HUES6 (cell line): Measurements from ENCODE around the gene RASGRF1.

Source experiments
- H3K27ac ChIP-seq: 2 replicates; pipeline ENCODE4 v1.7.0; 2013; ENCODE audit warnings: low read depth, mild to moderate bottlenecking, low read length, inconsistent platforms
- H3K27me3 ChIP-seq: 2 replicates; pipeline ENCODE4 v1.6.1; 2013; ENCODE audit warnings: low read length; ENCODE audit not compliant: control insufficient read depth, insufficient read depth
- H3K36me3 ChIP-seq: 2 replicates; pipeline ENCODE4 v1.6.1; 2013; ENCODE audit warnings: low read length; ENCODE audit not compliant: control insufficient read depth, insufficient read depth
- H3K4me1 ChIP-seq: 2 replicates; pipeline ENCODE4 v1.6.1; 2013; ENCODE audit warnings: low read length; ENCODE audit not compliant: control insufficient read depth, insufficient read depth
- H3K4me3 ChIP-seq: 2 replicates; pipeline ENCODE4 v1.5.1; 2013; ENCODE audit warnings: low read depth, low read length
- H3K9ac ChIP-seq: one replicate; pipeline ENCODE4 v1.6.1; 2013; ENCODE audit warnings: mild to moderate bottlenecking, low read length
- H3K9me3 ChIP-seq: 2 replicates; pipeline ENCODE4 v1.6.1; 2013; ENCODE audit warnings: low read depth, low read length; ENCODE audit not compliant: control insufficient read depth, insufficient read depth

Gene RASGRF1

DNA sequence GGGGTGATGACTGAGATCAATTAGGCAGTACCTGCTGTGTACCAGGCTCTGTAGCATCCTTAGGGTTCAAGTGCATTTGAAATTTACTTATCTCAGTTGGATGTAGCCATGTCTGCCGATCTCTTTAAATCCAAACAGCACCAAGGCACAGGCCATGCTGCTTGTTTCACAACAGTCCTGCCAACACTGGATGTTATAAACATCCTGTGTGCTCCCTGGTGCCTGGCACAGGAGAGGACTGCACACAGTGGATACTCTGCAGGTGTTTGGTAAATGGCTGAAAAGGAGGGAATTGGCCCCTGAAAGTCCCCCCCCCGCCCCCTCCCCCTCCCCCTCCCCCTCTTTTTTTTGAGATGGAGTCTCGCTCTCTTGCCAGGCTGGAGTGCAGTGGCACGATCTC is 172.7 kb downstream of the RASGRF1 start:
- Histone ChIP-seq H3K27ac (no peak overlapping the region), H3K36me3 (peaks cover 59% of the 10 kb centered on the region), H3K9ac (no peak overlapping the region), H3K9me3 (no peaks in the 10 kb centered on the region), H3K4me1 (no peaks in the 10 kb centered on the region), H3K4me3 (no peak overlapping the region), H3K27me3 (no peaks in the 10 kb centered on the region)

DNA sequence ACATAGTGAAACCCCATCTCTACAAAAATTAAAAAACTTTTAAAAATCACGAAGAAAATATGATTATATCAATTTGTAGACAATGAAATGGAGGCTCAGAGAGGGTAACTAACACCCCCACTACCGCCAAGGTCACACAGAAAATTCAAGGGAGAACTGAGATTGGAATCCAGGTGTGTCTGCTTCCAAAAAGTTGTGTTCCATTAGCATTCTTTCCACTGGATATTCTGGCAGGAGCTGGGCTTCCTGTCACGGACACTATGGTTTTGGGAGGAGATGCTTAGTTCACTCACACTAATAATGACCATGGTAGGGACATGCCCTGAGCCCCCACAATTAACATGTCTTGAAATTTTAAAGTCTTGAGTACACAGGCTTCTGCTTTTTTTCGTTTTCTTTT is 174.5 kb downstream of the RASGRF1 start:
- H3K9me3 ChIP-seq, result no peaks in the 10 kb centered on the region
- no peaks in the 10 kb centered on the region for H3K27me3 ChIP-seq
- no peaks in the 10 kb centered on the region for H3K4me1 ChIP-seq
- no peak overlapping the region for H3K4me3 ChIP-seq
- H3K9ac ChIP-seq, result no peak overlapping the region
- H3K27ac ChIP-seq, result no peak overlapping the region
- H3K36me3 ChIP-seq, result peaks cover 48% of the 10 kb centered on the region

DNA sequence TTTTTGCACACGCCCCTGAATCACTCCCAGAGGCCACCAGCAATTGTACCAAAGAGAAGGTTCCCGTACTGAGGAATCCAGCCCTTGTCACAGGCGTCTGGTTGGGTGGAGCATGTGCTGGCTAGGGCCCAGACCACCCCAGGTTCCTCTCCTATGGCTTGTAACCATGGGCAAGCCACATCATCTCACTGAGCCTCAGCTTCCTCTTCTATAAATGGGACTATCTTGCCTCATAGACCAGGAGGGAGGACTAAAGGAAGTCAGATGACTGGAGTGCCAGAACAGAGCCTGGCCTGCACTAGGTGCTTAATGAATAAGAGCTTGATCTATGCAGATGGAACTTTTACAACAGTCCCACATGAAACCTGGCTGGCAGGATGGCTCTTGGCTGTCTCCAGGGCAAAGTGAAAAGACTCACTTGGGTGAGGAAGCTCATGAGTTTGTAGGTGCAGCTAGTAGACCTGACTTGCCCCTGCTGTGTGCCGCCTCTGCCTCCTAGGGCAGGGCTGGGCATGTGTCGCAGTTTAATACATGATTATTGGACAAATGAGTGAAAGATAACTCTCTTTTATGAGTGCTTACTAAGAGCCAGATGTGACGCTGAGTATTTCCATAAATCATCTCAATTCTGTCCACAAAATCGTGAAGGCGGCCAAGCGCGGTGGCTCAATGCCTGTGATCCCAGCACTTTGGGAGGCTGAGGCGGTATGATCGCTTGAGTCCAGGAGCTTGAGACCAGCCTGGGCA is 175.1 kb downstream of the RASGRF1 start:
- Histone ChIP-seq H3K36me3 (peaks cover 51% of the 10 kb centered on the region), H3K9me3 (no peaks in the 10 kb centered on the region), H3K27me3 (no peaks in the 10 kb centered on the region), H3K4me3 (no peak overlapping the region), H3K27ac (no peak overlapping the region), H3K4me1 (no peaks in the 10 kb centered on the region), H3K9ac (no peak overlapping the region)

DNA sequence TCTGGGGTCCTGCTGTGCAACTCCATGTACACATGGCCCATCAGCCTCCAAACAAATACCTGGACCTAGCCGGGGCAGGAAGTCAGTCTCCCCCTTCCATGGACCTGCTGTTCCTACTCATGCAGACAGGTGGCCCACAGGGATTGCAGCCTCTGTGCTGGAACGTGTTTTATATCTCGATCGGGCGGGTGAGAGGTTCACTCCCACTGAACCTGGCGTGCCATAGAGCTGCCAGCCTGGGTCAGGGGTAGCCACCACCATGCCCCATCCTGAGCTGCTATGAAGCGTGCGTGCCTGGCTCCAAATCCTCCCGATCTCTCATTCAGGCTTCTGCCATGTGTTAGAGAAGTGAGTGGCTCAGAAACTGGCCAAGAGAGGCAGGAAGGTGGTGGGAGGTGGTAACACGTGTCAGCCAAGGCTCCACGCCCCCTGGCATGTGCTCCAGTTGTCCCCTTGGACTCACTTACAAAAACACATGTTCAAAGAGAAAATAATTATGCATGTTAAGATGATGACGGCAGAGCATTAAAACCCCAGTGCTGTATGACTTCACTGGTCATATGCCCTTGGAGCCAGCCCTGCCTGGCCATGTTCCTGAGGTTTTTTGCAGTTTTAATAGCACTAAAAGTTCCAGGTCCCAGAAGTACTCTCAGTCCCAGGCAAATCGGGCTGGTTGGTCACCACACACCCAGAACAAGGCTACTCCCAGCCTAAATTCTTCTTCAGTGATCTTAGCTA is 176.4 kb downstream of the RASGRF1 start:
- peaks cover 50% of the 10 kb centered on the region for H3K36me3 ChIP-seq
- H3K4me3 ChIP-seq, result no peak overlapping the region
- no peaks in the 10 kb centered on the region for H3K9me3 ChIP-seq
- H3K9ac ChIP-seq, result no peak overlapping the region
- 0 out of 2 replicates have a peak, but pooled peaks cover 3% of the 10 kb centered on the region for H3K4me1 ChIP-seq
- no peak overlapping the region for H3K27ac ChIP-seq
- H3K27me3 ChIP-seq, result no peaks in the 10 kb centered on the region

DNA sequence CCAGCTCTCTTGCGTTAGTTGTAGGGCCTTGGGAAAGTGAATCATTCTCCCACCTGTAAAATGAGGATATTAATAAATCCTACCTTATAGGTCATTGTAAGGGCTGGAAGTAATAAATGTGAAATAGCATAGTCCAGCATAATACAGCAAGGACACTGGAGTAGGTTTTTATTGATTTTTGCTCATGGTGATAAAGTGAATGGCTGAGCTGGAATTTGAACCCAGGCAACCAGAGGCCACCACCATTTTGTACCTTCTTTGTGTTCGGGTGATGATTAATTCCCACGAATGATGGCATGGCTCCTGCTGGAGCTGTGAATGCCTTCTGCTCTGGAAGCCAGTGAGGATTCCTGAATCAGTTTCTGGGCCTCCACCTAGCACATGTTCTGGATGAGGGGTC is 177.6 kb downstream of the RASGRF1 start:
- Histone ChIP-seq H3K9me3 (no peaks in the 10 kb centered on the region), H3K27me3 (no peaks in the 10 kb centered on the region), H3K27ac (no peak overlapping the region), H3K4me3 (no peak overlapping the region), H3K9ac (no peak overlapping the region), H3K4me1 (0 out of 2 replicates have a peak, but pooled peaks cover 3% of the 10 kb centered on the region), H3K36me3 (peaks cover 52% of the 10 kb centered on the region)

DNA sequence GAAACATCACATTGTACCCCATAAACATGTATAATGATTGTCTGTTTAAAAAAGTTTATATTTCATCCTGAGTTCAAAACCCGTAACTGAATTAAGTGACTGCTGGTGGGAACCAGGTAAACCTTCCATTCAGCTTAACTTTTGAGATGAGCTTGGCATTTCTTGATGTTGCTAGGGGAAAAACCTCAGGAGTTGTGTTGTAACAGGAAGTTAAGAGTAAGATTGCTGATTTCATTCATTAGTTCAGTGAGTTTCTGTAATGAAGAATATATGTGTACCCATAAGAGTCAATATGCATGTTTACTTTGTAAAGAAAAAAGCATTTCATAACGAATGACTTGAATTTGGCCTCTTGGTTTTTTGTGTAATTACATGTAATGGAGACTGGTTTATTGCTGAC is 178.3 kb downstream of the RASGRF1 start:
- Histone ChIP-seq H3K27ac (no peak overlapping the region), H3K9me3 (no peaks in the 10 kb centered on the region), H3K36me3 (peaks cover 52% of the 10 kb centered on the region)

DNA sequence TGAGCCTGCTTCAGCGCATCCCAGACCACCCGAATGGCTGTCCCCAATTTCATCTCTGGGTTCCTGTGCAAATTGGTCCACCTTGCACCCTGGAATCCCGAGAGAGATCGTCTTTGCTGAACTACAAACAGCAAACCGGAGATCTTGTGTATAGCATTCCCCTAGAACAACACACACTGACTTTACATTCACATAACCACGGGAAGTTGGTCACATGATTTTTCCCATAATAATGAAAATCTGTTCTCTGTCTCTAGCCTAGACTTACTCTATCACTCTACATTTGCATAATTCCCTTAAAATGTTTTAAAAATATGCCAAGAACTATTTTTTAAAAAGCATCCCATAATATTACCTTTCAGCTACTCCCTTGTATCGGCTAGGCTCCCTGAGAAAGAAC is 180.3 kb downstream of the RASGRF1 start:
- Histone ChIP-seq H3K4me3 (no peak overlapping the region), H3K9me3 (no peaks in the 10 kb centered on the region), H3K36me3 (peaks cover 63% of the 10 kb centered on the region)

More for the DNA sequence above, 178.3 kb downstream of the RASGRF1 start:
- H3K4me1 ChIP-seq, result peaks cover 5% of the 10 kb centered on the region
- no peaks in the 10 kb centered on the region for H3K27me3 ChIP-seq
- H3K9ac ChIP-seq, result no peak overlapping the region
- no peak overlapping the region for H3K4me3 ChIP-seq

More for the DNA sequence above, 180.3 kb downstream of the RASGRF1 start:
- no peak overlapping the region for H3K9ac ChIP-seq
- H3K27me3 ChIP-seq, result no peaks in the 10 kb centered on the region
- no peak overlapping the region for H3K27ac ChIP-seq
- H3K4me1 ChIP-seq, result peaks cover 8% of the 10 kb centered on the region
